ENCODE results near the gene TNFSF9.
"Not testable (repeated sequence)": the region's sequence is repeated elsewhere in the genome, so short reads cannot be mapped to it uniquely, and the experiment has no call there.

TNFSF9 gene

GRCh38 chr19:6533746-6534418, 3.1 kb downstream of the TNFSF9 start:
- DNase-seq = no peak

- DNase-seq = no peak
Measured at GRCh38 chr19:6534451-6535093, 3.7 kb downstream of the TNFSF9 start.

- DNase-seq = no peak
Measured at GRCh38 chr19:6535558-6536137, 4.8 kb downstream of the TNFSF9 start.

- no peak for DNase-seq
Measured at GRCh38 chr19:6539514-6539913, 8.7 kb downstream of the TNFSF9 start.

- no peak for DNase-seq
Measured at GRCh38 chr19:6540918-6541689, 10.3 kb downstream of the TNFSF9 start.

GRCh38 chr19:6543866-6544347, 13.1 kb downstream of the TNFSF9 start:
- no peak for DNase-seq

- DNase-seq = not testable (repeated sequence)
Measured at GRCh38 chr19:6550679-6551078, 19.9 kb downstream of the TNFSF9 start.

- DNase-seq = no peak
Measured at GRCh38 chr19:6551091-6551490, 20.3 kb downstream of the TNFSF9 start.

- DNase-seq = no peak
Measured at GRCh38 chr19:6551607-6552450, 21.0 kb downstream of the TNFSF9 start.

GRCh38 chr19:6556043-6556449, 25.2 kb downstream of the TNFSF9 start:
- no peak for DNase-seq

- no peak for DNase-seq
Measured at GRCh38 chr19:6556480-6557195, 25.8 kb downstream of the TNFSF9 start.

- DNase-seq = not testable (repeated sequence)
Measured at GRCh38 chr19:6562437-6562836, 31.6 kb downstream of the TNFSF9 start.

- DNase-seq = no peak
Measured at GRCh38 chr19:6564393-6564792, 33.6 kb downstream of the TNFSF9 start.

- not testable (repeated sequence) for DNase-seq
Measured at GRCh38 chr19:6566727-6567126, 35.9 kb downstream of the TNFSF9 start.

- no peak for DNase-seq
Measured at GRCh38 chr19:6568010-6568526, 37.2 kb downstream of the TNFSF9 start.

- DNase-seq = no peak
Measured at GRCh38 chr19:6568816-6569215, 38.0 kb downstream of the TNFSF9 start.

GRCh38 chr19:6570764-6571163, 39.9 kb downstream of the TNFSF9 start:
- no peak for DNase-seq

GRCh38 chr19:6571167-6571566, 40.3 kb downstream of the TNFSF9 start:
- no peak for DNase-seq

GRCh38 chr19:6572217-6572616, 41.4 kb downstream of the TNFSF9 start:
- no peak for DNase-seq

- no peak for DNase-seq
Measured at GRCh38 chr19:6573350-6573749, 42.5 kb downstream of the TNFSF9 start.

- DNase-seq = no peak
Measured at GRCh38 chr19:6576869-6577475, 46.1 kb downstream of the TNFSF9 start.

Data from NCI-H2081 treated with DMSO at 0.1 percent for 48 hours (cell line).